ENCODE results near the gene KRTAP5-1. TPM values are rescaled to one million over a fixed set of nuclear protein-coding genes. Genes with fewer than 3 reads are reported as not detected.
"Not testable (repeated sequence)": the region's sequence is repeated elsewhere in the genome, so short reads cannot be mapped to it uniquely, and the experiment has no call there.

The KRTAP5-1 gene
- not detected for total RNA-seq

DNA sequence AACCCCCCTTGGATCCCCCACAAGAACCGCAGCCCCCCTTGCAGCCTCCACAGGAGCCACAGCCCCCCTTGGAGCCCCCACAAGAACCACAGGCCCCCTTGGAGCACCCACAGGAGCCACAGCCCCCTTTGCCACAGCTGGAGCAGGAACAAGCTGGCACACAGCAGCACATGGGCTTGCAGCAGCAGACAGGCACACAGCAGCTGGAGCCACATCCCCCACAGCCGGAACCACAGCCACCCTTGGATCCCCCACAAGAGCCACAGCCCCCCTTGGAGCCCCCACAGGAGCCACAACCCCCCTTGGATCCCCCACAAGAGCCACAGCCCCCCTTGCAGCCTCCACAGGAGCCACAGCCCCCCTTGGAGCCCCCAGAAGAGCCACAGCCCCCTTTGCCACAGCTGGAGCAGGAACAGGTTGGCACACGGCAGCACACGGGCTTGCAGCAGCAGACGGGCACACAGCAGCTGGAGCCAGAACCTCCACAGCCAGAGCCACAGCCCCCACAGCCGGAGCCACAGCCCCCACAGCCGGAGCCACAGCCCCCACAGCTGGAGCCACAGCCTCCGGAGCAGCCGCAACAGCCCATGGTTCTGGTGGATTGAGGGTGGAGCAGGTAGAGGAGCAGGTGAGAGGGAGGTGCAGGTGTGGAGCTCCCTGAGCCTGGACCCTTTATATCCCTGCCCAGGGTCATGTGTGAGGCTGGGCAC, at the start of gene KRTAP5-1:
Gene KRTAP5-1, minus strand, starts transcription at position 623 of the 710 bp plus-strand sequence. Its CDS starts 34 bp downstream, at position 589.
- DNase-seq; H3K4me1 Mint-ChIP-seq; POLR2A ChIA-PET; H3K27me3 Mint-ChIP-seq; ATAC-seq; H3K9me3 Mint-ChIP-seq (ENCODE audit: low read depth); H3K4me3 Mint-ChIP-seq; H3K27ac Mint-ChIP-seq; H3K36me3 Mint-ChIP-seq (ENCODE audit: low read depth); intact Hi-C loops (cut with DNase I, micrococcal nuclease): not testable (repeated sequence)
- CTCF ChIA-PET = interaction anchor here (2.6 kb wide), 1 partner anchor 10 kb away, joined by 8 read pairs; no protein-coding TSS in a partner anchor

- H3K36me3 Mint-ChIP-seq (ENCODE audit: low read depth) = no peaks in the 10 kb centered on the region
- intact Hi-C loops (cut with DNase I, micrococcal nuclease) = no loop called here
- ATAC-seq = no peak
- peaks cover 16% of the 10 kb centered on the region for H3K27me3 Mint-ChIP-seq
- DNase-seq = no peak
- no peak overlapping the region for H3K27ac Mint-ChIP-seq
- no peak overlapping the region for H3K4me3 Mint-ChIP-seq
- ChIA-PET POLR2A (no interaction called here), CTCF (interaction anchor here (0.6 to 2.2 kb wide), 7 partner anchors 9 to 519 kb away, joined by 3 to 6 read pairs (median 4); no protein-coding TSS in a partner anchor)
- peaks cover 4% of the 10 kb centered on the region for H3K4me1 Mint-ChIP-seq
- H3K9me3 Mint-ChIP-seq (ENCODE audit: low read depth) = no peaks in the 10 kb centered on the region
These were observed 48.8 kb upstream of the KRTAP5-1 start for GRCh38 chr11:1633864-1634263.

GRCh38 chr11:1632053-1632714, 47.1 kb upstream of the KRTAP5-1 start:
- intact Hi-C loops (cut with DNase I, micrococcal nuclease) = no loop called here
- ChIA-PET CTCF (interaction anchor here (1.0 to 2.2 kb wide), 3 partner anchors 20 to 62 kb away, joined by 4 to 6 read pairs (median 5); no protein-coding TSS in a partner anchor), POLR2A (no interaction called here)
- ATAC-seq = no peak
- no peaks in the 10 kb centered on the region for H3K9me3 Mint-ChIP-seq (ENCODE audit: low read depth)
- peaks cover 5% of the 10 kb centered on the region for H3K4me1 Mint-ChIP-seq
- H3K27ac Mint-ChIP-seq = no peak overlapping the region
- no peaks in the 10 kb centered on the region for H3K36me3 Mint-ChIP-seq (ENCODE audit: low read depth)
- H3K4me3 Mint-ChIP-seq = no peak overlapping the region
- DNase-seq = no peak
- peaks cover 17% of the 10 kb centered on the region for H3K27me3 Mint-ChIP-seq

GRCh38 chr11:1631066-1631568, 46.0 kb upstream of the KRTAP5-1 start:
- Mint-ChIP-seq H3K4me3 (no peak overlapping the region), H3K27me3 (peaks cover 18% of the 10 kb centered on the region), H3K4me1 (peaks cover 5% of the 10 kb centered on the region), H3K9me3 (ENCODE audit: low read depth) (no peaks in the 10 kb centered on the region), H3K27ac (no peak overlapping the region), H3K36me3 (ENCODE audit: low read depth) (no peaks in the 10 kb centered on the region)
- ChIA-PET CTCF (interaction anchor here (0.6 to 1.6 kb wide), 6 partner anchors 8 to 369 kb away, joined by 4 to 7 read pairs (median 4); no protein-coding TSS in a partner anchor), POLR2A (no interaction called here)
- no peak for ATAC-seq
- no peak for DNase-seq
- intact Hi-C loops (cut with DNase I, micrococcal nuclease) = no loop called here

GRCh38 chr11:1630271-1630670, 45.2 kb upstream of the KRTAP5-1 start:
- H3K27me3 Mint-ChIP-seq = peaks cover 19% of the 10 kb centered on the region
- intact Hi-C loops (cut with DNase I, micrococcal nuclease) = no loop called here
- DNase-seq (no peak), ATAC-seq (no peak)
- no peaks in the 10 kb centered on the region for H3K9me3 Mint-ChIP-seq (ENCODE audit: low read depth)
- H3K4me1 Mint-ChIP-seq = peaks cover 5% of the 10 kb centered on the region
- no peaks in the 10 kb centered on the region for H3K36me3 Mint-ChIP-seq (ENCODE audit: low read depth)
- ChIA-PET CTCF (interaction anchor here (0.9 to 1.6 kb wide), 6 partner anchors 9 to 64 kb away, joined by 3 to 7 read pairs (median 4); no protein-coding TSS in a partner anchor), POLR2A (no interaction called here)
- H3K4me3 Mint-ChIP-seq = no peak overlapping the region
- no peak overlapping the region for H3K27ac Mint-ChIP-seq

DNA sequence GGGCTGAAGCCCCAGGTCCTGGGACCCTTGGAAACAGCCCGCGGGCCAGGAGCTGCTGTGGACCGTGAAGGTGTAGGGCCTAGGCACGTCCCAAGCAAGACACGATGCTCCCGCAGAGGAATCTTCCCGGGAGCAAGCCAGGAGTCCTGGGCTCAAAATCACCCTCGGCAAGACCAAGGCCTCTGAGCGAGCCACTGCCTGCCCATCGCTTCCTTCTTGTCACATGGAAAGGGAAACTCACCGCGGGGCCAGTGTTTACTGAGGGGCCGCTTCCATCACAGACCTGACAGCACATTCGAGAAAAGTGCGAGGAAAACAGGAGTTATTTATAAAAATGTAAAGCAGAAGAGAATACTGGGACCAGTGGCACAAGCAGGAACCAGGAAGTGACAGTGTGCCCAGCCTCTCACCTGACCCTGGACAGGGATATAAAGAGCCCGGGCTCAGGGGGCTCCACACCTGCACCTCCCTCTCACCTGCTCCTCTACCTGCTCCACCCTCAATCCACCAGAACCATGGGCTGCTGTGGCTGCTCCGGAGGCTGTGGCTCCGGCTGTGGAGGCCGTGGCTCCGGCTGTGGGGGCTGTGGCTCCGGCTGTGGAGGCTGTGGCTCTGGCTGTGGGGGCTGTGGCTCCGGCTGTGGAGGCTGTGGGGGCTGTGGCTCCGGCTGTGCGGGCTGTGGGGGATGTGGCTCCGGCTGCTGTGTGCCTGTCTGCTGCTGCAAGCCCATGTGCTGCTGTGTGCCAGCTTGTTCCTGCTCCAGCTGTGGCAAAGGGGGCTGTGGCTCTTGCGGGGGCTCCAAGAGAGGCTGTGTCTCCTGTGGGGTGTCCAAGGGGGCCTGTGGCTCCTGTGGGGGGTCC, 44.5 kb upstream of the KRTAP5-1 start, which contains the start of gene KRTAP5-5:
Gene KRTAP5-5, plus strand, starts transcription at position 450 of the 860 bp plus-strand sequence. Its CDS starts 66 bp downstream, at position 516.
- Mint-ChIP-seq H3K36me3 (ENCODE audit: low read depth) (no peaks in the 10 kb centered on the region), H3K27ac (no peak within 1 kb of the TSS), H3K27me3 (peaks cover 19% of the 10 kb centered on the region), H3K4me1 (peaks cover 5% of the 10 kb centered on the region), H3K4me3 (no peak within 1 kb of the TSS), H3K9me3 (ENCODE audit: low read depth) (no peaks in the 10 kb centered on the region)
- POLR2A ChIA-PET = no interaction called here
- no peak for DNase-seq
- intact Hi-C loops (cut with DNase I, micrococcal nuclease) = loop anchor here in 1 of 2 experiments (1.0 kb wide), 1 partner anchor 34 kb away; no protein-coding TSS in a partner anchor
- ATAC-seq = no peak
- CTCF ChIA-PET = interaction anchor here (0.8 to 1.6 kb wide), 4 partner anchors 8 to 88 kb away, joined by 3 to 7 read pairs (median 5); no protein-coding TSS in a partner anchor

- Mint-ChIP-seq H3K27ac (no peak overlapping the region), H3K27me3 (peaks cover 18% of the 10 kb centered on the region), H3K4me1 (peaks cover 5% of the 10 kb centered on the region), H3K36me3 (ENCODE audit: low read depth) (no peaks in the 10 kb centered on the region), H3K9me3 (ENCODE audit: low read depth) (no peaks in the 10 kb centered on the region), H3K4me3 (no peak overlapping the region)
- POLR2A ChIA-PET = no interaction called here
- peak; percentile 78 for DNase-seq
- intact Hi-C loops (cut with DNase I, micrococcal nuclease) = loop anchor here in 1 of 2 experiments (1.0 kb wide), 2 partner anchors 33 to 82 kb away; no protein-coding TSS in a partner anchor
- CTCF ChIA-PET = interaction anchor here (0.6 to 1.7 kb wide), 11 partner anchors 9 to 424 kb away, joined by 3 to 7 read pairs (median 3); partner anchors contain the start of gene KRTAP5-3
- ATAC-seq = peak; percentile 98
These were observed 43.6 kb upstream of the KRTAP5-1 start for GRCh38 chr11:1628506-1629325.

GRCh38 chr11:1625541-1625940, 40.5 kb upstream of the KRTAP5-1 start:
- CTCF ChIA-PET = no interaction called here

GRCh38 chr11:1624621-1625020, 39.5 kb upstream of the KRTAP5-1 start:
- H3K9me3 Mint-ChIP-seq (ENCODE audit: low read depth) = no peaks in the 10 kb centered on the region
- H3K4me1 Mint-ChIP-seq = peaks cover 4% of the 10 kb centered on the region
- peaks cover 10% of the 10 kb centered on the region for H3K27me3 Mint-ChIP-seq
- intact Hi-C loops (cut with DNase I, micrococcal nuclease) = no loop called here
- no peak overlapping the region for H3K27ac Mint-ChIP-seq
- ATAC-seq (no peak), DNase-seq (no peak)
- ChIA-PET CTCF (no interaction called here), POLR2A (no interaction called here)
- no peak overlapping the region for H3K4me3 Mint-ChIP-seq
- no peaks in the 10 kb centered on the region for H3K36me3 Mint-ChIP-seq (ENCODE audit: low read depth)

More at GRCh38 chr11:1625541-1625940, 40.5 kb upstream of the KRTAP5-1 start:
- H3K4me3 Mint-ChIP-seq = no peak overlapping the region
- ATAC-seq = no peak
- H3K27me3 Mint-ChIP-seq = peaks cover 12% of the 10 kb centered on the region
- intact Hi-C loops (cut with DNase I, micrococcal nuclease) = no loop called here
- no peak for DNase-seq
- H3K27ac Mint-ChIP-seq = no peak overlapping the region
- no peaks in the 10 kb centered on the region for H3K36me3 Mint-ChIP-seq (ENCODE audit: low read depth)
- peaks cover 4% of the 10 kb centered on the region for H3K4me1 Mint-ChIP-seq
- no peaks in the 10 kb centered on the region for H3K9me3 Mint-ChIP-seq (ENCODE audit: low read depth)
- POLR2A ChIA-PET = no interaction called here

- Mint-ChIP-seq H3K27me3 (peaks cover 5% of the 10 kb centered on the region), H3K36me3 (ENCODE audit: low read depth) (no peaks in the 10 kb centered on the region), H3K27ac (no peak overlapping the region), H3K9me3 (ENCODE audit: low read depth) (no peaks in the 10 kb centered on the region), H3K4me1 (peaks cover 5% of the 10 kb centered on the region), H3K4me3 (no peak overlapping the region)
- ChIA-PET POLR2A (no interaction called here), CTCF (interaction anchor here (0.7 kb wide), 1 partner anchor 134 kb away, joined by 4 read pairs; no protein-coding TSS in a partner anchor)
- DNase-seq (no peak), ATAC-seq (no peak)
- intact Hi-C loops (cut with DNase I, micrococcal nuclease) = no loop called here
These were observed 38.6 kb upstream of the KRTAP5-1 start for GRCh38 chr11:1623716-1624115.
